ENCODE data around the gene SYT13. TPM values are rescaled to one million over a fixed set of nuclear protein-coding genes. Genes with fewer than 3 reads are reported as not detected.
A peak's percentile ranks its signal among the peaks of the same experiment; 100 is the strongest.

The SYT13 gene
- total RNA-seq, 1 donor from 2014 or later, result 17.4 TPM

DNA sequence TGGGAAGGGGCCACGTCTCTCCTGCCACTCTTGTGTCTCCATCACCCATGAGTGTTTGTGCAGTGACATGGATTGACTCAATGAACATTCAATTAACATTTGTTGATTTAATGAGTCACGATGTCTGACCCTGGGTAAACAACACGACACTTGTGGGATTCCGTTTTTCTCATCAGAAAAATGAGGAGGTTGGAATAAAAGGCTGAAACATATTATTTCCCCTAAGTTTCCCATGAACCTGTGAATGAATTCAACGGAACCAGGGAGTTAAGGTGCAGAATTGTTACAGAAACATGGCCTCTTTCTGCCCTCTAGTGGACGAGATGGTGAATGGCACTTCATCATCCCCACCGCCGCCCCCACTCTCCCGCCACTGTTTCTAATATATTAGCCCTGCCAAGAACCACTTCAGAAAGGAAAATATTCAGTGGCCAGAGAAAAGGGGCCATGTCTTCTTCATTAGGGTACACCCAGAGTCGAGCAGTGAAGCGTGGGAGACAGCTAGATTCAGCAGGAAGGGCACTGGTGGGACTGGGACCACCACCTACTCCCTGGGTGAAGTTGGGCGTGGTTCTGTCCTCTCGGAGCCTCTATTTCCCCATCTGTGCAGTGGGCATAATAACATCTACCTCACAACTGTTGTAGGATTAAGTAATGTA lies 46.3 kb upstream of the SYT13 start:
- Mint-ChIP-seq H3K4me1 (ENCODE audit: unreplicated experiment) (peaks cover 6% of the 10 kb centered on the region), H3K27me3 (peaks cover 31% of the 10 kb centered on the region), H3K4me3 (no peak overlapping the region), H3K9me3 (peaks cover 3% of the 10 kb centered on the region), H3K36me3 (no peaks in the 10 kb centered on the region), H3K27ac (no peak overlapping the region)
- peak; percentile 93 for TF ChIP-seq CTCF (conservative IDR thresholded peaks at IDR 0.05)
- no peak for DNase-seq (ENCODE audit: extremely low spot score, unreplicated experiment)

DNA sequence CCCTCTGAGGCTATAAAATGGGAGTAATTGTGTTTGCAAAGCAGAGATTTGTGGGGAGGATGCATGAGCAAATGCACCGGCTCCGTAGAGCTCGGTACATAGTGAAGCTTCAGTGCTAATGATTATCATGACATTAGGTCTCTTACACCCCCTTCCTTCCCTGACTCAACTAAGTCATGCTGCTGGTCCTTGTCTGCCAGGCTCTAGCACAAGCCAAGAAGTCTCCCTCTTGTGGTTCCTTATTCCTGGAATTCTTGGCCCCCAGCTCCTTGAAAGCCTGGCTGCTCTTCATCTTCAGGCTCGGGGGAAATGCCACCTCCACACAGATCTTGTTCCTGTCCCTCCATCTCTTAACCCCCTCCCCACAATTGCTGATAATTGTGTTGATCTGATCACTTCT lies 45.7 kb upstream of the SYT13 start:
- no peak for TF ChIP-seq CTCF (conservative IDR thresholded peaks at IDR 0.05)
- H3K36me3 Mint-ChIP-seq, result no peaks in the 10 kb centered on the region
- H3K4me3 Mint-ChIP-seq, result no peak overlapping the region
- H3K4me1 Mint-ChIP-seq (ENCODE audit: unreplicated experiment), result peaks cover 6% of the 10 kb centered on the region
- H3K27me3 Mint-ChIP-seq, result peaks cover 34% of the 10 kb centered on the region
- DNase-seq (ENCODE audit: extremely low spot score, unreplicated experiment), result no peak
- peaks cover 6% of the 10 kb centered on the region for H3K9me3 Mint-ChIP-seq
- H3K27ac Mint-ChIP-seq, result no peak overlapping the region

GRCh38 chr11:45328726-45329125 lies 42.6 kb upstream of the SYT13 start:
- H3K27me3 Mint-ChIP-seq, result peaks cover 43% of the 10 kb centered on the region
- peaks cover 8% of the 10 kb centered on the region for H3K9me3 Mint-ChIP-seq
- H3K4me3 Mint-ChIP-seq, result no peak overlapping the region
- no peaks in the 10 kb centered on the region for H3K36me3 Mint-ChIP-seq
- H3K27ac Mint-ChIP-seq, result no peak overlapping the region
- H3K4me1 Mint-ChIP-seq (ENCODE audit: unreplicated experiment), result peaks cover 6% of the 10 kb centered on the region
- DNase-seq (ENCODE audit: extremely low spot score, unreplicated experiment), result no peak
- TF ChIP-seq CTCF (conservative IDR thresholded peaks at IDR 0.05), result no peak

GRCh38 chr11:45324459-45324858 lies 38.3 kb upstream of the SYT13 start:
- Mint-ChIP-seq H3K27ac (no peak overlapping the region), H3K4me3 (no peak overlapping the region), H3K36me3 (no peaks in the 10 kb centered on the region), H3K4me1 (ENCODE audit: unreplicated experiment) (no peaks in the 10 kb centered on the region), H3K9me3 (peaks cover 8% of the 10 kb centered on the region), H3K27me3 (peaks cover 31% of the 10 kb centered on the region)
- peak; percentile 15 for DNase-seq (ENCODE audit: extremely low spot score, unreplicated experiment)
- TF ChIP-seq CTCF (conservative IDR thresholded peaks at IDR 0.05), result no peak

DNA sequence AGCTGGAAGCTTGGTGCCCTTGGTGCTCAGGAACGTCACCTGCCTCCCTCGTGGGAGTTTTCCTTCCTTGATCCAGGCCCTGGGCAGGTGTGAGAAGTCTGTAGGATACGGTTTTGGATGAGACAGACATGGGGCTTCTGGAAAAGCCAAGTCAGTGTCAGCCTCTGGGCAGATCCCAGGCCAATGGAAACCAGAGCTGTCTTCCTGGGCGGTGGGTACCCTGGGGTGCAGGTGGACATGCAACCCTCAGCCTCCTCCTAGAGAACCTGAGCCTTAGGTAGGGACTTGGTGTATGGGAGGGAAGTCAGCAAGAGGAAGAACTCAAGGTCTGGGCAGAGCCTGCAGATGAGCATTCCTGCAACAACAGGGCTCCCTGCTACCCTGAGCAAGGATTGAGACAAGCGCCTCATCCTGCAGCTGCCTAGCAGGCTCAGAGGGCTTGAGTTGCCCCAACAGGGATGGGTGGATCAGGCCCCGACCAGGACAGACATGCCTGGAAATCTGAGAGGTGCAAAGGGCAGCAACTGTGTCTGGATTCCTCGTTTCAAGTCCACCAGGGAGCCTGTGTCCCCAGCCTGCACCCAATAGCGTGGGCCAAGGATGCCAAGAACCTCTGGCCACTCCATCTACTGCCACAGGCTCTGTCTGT lies 37.6 kb upstream of the SYT13 start:
- peak; percentile 48 for DNase-seq (ENCODE audit: extremely low spot score, unreplicated experiment)
- H3K27ac Mint-ChIP-seq, result no peak overlapping the region
- no peak overlapping the region for H3K4me3 Mint-ChIP-seq
- peaks cover 29% of the 10 kb centered on the region for H3K27me3 Mint-ChIP-seq
- H3K9me3 Mint-ChIP-seq, result peaks cover 8% of the 10 kb centered on the region
- no peak for TF ChIP-seq CTCF (conservative IDR thresholded peaks at IDR 0.05)
- H3K36me3 Mint-ChIP-seq, result no peaks in the 10 kb centered on the region
- no peaks in the 10 kb centered on the region for H3K4me1 Mint-ChIP-seq (ENCODE audit: unreplicated experiment)
